ENCODE results near the gene BCL11A.
"Not testable (repeated sequence)": the region's sequence is repeated elsewhere in the genome, so short reads cannot be mapped to it uniquely, and the experiment has no call there.

The BCL11A gene

GRCh38 chr2:60433018-60433596 is 120.3 kb downstream of the BCL11A start:
- H3K9me3 ChIP-seq (ENCODE audit: low read length): no peaks in the 10 kb centered on the region
- no peaks in the 10 kb centered on the region for H3K36me3 ChIP-seq (ENCODE audit: insufficient read depth, low read length)
- no peak overlapping the region for H3K4me3 ChIP-seq (ENCODE audit: low read depth in 1 of 2, low read length in 2 of 2)
- no peaks in the 10 kb centered on the region for H3K4me1 ChIP-seq (ENCODE audit: insufficient read depth, low read length)
- H3K27me3 ChIP-seq (ENCODE audit: control insufficient read depth in 1 of 2, insufficient read depth in 2 of 2, low read length in 2 of 2): no peaks in the 10 kb centered on the region
- no peak overlapping the region for H3K9ac ChIP-seq (ENCODE audit: low read length)
- H3K27ac ChIP-seq (ENCODE audit: low read depth, low read length): no peak overlapping the region

- Histone ChIP-seq H3K36me3 (ENCODE audit: insufficient read depth, low read length) (no peaks in the 10 kb centered on the region), H3K4me1 (ENCODE audit: insufficient read depth, low read length) (no peaks in the 10 kb centered on the region), H3K27me3 (ENCODE audit: control insufficient read depth in 1 of 2, insufficient read depth in 2 of 2, low read length in 2 of 2) (no peaks in the 10 kb centered on the region), H3K27ac (ENCODE audit: low read depth, low read length) (no peak overlapping the region), H3K9ac (ENCODE audit: low read length) (no peak overlapping the region), H3K4me3 (ENCODE audit: low read depth in 1 of 2, low read length in 2 of 2) (no peak overlapping the region), H3K9me3 (ENCODE audit: low read length) (no peaks in the 10 kb centered on the region)
These were observed 121.3 kb downstream of the BCL11A start for GRCh38 chr2:60432035-60432601.

GRCh38 chr2:60429681-60430080 is 123.8 kb downstream of the BCL11A start:
- no peaks in the 10 kb centered on the region for H3K36me3 ChIP-seq (ENCODE audit: insufficient read depth, low read length)
- H3K4me1 ChIP-seq (ENCODE audit: insufficient read depth, low read length): no peaks in the 10 kb centered on the region
- H3K4me3 ChIP-seq (ENCODE audit: low read depth in 1 of 2, low read length in 2 of 2): no peak overlapping the region
- no peaks in the 10 kb centered on the region for H3K9me3 ChIP-seq (ENCODE audit: low read length)
- H3K27me3 ChIP-seq (ENCODE audit: control insufficient read depth in 1 of 2, insufficient read depth in 2 of 2, low read length in 2 of 2): no peaks in the 10 kb centered on the region
- no peak overlapping the region for H3K9ac ChIP-seq (ENCODE audit: low read length)
- no peak overlapping the region for H3K27ac ChIP-seq (ENCODE audit: low read depth, low read length)

DNA sequence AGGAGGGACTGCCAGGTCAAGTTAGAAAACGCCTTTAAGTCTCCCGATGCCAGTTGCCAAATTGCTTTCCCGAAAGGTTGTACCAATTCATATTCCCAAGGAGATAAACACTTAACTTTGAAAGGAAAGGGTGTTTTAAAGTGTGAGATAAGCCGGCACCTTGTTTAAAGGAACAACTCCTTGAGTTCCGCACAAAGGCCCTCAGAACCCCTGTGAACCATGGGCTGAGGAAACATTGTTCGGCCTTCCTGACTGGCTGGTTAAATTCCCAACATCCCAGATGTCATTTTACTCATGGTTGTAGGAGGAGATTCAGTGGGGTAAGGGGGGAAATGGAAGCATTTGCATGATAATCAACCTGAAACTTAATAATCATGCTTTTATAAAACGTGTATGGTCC is 126.6 kb downstream of the BCL11A start:
- H3K4me3 ChIP-seq (ENCODE audit: low read depth in 1 of 2, low read length in 2 of 2): no peak overlapping the region
- no peaks in the 10 kb centered on the region for H3K27me3 ChIP-seq (ENCODE audit: control insufficient read depth in 1 of 2, insufficient read depth in 2 of 2, low read length in 2 of 2)
- H3K27ac ChIP-seq (ENCODE audit: low read depth, low read length): no peak overlapping the region
- H3K36me3 ChIP-seq (ENCODE audit: insufficient read depth, low read length): no peaks in the 10 kb centered on the region
- no peak overlapping the region for H3K9ac ChIP-seq (ENCODE audit: low read length)
- H3K9me3 ChIP-seq (ENCODE audit: low read length): no peaks in the 10 kb centered on the region
- H3K4me1 ChIP-seq (ENCODE audit: insufficient read depth, low read length): no peaks in the 10 kb centered on the region

DNA sequence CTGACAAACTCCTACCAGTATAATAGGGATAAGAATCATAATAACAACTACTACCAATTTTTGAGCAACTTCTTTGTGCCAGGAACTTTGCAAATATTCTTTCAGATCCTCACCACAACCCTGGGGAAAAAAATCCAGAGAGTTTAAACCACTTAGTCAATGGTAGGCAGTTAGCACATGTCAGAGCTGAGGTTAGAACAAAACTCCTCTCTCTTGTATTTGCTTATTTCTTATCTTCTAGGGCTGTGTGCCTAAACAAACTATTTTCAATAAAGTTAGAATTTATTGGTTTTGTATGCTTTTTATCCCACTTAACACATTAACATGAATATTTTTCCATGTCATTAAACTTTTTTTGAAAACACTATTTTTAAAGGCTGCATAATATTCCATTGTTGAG is 127.1 kb downstream of the BCL11A start:
- Histone ChIP-seq H3K4me1 (ENCODE audit: insufficient read depth, low read length) (no peaks in the 10 kb centered on the region), H3K9ac (ENCODE audit: low read length) (no peak overlapping the region), H3K9me3 (ENCODE audit: low read length) (no peaks in the 10 kb centered on the region), H3K4me3 (ENCODE audit: low read depth in 1 of 2, low read length in 2 of 2) (no peak overlapping the region), H3K27me3 (ENCODE audit: control insufficient read depth in 1 of 2, insufficient read depth in 2 of 2, low read length in 2 of 2) (no peaks in the 10 kb centered on the region), H3K27ac (ENCODE audit: low read depth, low read length) (no peak overlapping the region), H3K36me3 (ENCODE audit: insufficient read depth, low read length) (no peaks in the 10 kb centered on the region)

DNA sequence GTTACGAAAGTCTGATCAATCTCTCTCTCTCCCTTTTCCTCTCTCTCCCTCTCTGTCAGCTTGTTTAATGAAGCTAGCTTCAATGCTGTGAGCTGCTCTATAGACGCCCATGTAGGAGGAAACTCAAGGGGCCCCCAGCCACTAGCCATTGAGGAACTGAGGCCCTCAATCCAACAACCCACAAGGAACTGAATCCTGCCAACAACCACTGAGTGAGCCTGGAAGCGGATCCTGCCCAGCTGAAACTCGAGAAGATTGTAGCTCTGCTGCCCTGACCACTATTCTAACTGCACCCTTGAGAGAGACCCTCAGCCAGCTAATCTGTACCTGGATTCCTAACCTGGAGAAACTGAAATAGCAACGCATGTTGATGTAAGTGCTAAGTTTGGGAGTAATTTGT is 129.2 kb downstream of the BCL11A start:
- no peak overlapping the region for H3K27ac ChIP-seq (ENCODE audit: low read depth, low read length)

DNA sequence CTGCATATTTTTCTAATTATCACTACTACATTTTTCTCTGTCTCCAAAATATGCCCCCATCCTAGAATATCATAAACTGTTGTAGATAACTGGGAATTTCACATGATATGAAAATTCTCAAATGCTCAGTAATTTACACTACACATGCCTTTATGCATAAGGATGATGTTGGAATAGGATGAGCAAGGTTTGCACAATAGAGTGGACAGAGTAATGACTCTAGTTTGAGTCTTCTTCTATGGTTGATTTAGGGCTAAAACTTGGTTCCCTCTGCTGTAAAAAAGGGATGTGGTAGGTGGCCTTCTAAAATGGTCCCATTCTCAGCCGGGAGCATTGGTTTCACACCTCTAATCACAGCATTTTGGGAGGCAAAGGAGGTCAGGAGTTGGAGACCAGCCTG is 129.9 kb downstream of the BCL11A start:
- no peaks in the 10 kb centered on the region for H3K27me3 ChIP-seq (ENCODE audit: control insufficient read depth in 1 of 2, insufficient read depth in 2 of 2, low read length in 2 of 2)
- H3K4me1 ChIP-seq (ENCODE audit: insufficient read depth, low read length): no peaks in the 10 kb centered on the region
- no peak overlapping the region for H3K9ac ChIP-seq (ENCODE audit: low read length)
- H3K27ac ChIP-seq (ENCODE audit: low read depth, low read length): no peak overlapping the region
- H3K36me3 ChIP-seq (ENCODE audit: insufficient read depth, low read length): no peaks in the 10 kb centered on the region
- no peak overlapping the region for H3K4me3 ChIP-seq (ENCODE audit: low read depth in 1 of 2, low read length in 2 of 2)
- no peaks in the 10 kb centered on the region for H3K9me3 ChIP-seq (ENCODE audit: low read length)

More for the DNA sequence above, 129.2 kb downstream of the BCL11A start:
- no peaks in the 10 kb centered on the region for H3K36me3 ChIP-seq (ENCODE audit: insufficient read depth, low read length)
- H3K4me1 ChIP-seq (ENCODE audit: insufficient read depth, low read length): no peaks in the 10 kb centered on the region
- H3K9me3 ChIP-seq (ENCODE audit: low read length): no peaks in the 10 kb centered on the region
- H3K9ac ChIP-seq (ENCODE audit: low read length): no peak overlapping the region
- H3K27me3 ChIP-seq (ENCODE audit: control insufficient read depth in 1 of 2, insufficient read depth in 2 of 2, low read length in 2 of 2): no peaks in the 10 kb centered on the region
- no peak overlapping the region for H3K4me3 ChIP-seq (ENCODE audit: low read depth in 1 of 2, low read length in 2 of 2)

DNA sequence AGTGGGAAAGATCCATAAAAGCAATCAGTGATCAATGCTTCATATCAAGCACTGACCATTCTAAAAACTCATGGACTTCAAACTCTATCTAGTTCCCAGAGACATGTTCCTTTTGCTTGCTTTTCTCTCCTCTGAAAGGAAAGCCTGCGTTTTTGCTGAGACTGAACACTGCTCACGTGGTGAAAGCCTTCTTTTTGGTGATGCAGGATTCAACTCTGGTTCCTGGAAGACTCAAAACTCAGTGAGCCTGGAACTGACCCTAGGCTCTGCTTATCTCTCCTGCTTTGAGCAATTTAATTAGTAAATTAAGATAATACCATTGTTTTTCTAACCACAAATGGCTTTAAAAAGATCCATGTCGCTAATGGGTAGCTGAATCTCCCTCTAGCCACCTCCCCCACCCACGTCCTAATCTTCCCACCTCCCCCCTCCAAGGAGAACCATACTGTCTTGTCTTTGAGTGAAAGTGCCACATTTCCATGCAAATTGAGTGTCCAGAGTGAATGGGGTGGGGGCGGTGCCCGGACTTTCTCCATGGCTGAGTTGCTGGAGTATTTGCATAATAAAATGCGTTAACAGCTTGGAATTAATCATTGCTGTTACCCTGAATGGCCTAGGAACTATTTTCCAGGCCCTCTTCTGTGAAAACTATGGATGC is 130.5 kb downstream of the BCL11A start:
- Histone ChIP-seq H3K4me3 (ENCODE audit: low read depth in 1 of 2, low read length in 2 of 2) (no peak overlapping the region), H3K9me3 (ENCODE audit: low read length) (no peaks in the 10 kb centered on the region), H3K36me3 (ENCODE audit: insufficient read depth, low read length) (no peaks in the 10 kb centered on the region), H3K27ac (ENCODE audit: low read depth, low read length) (no peak overlapping the region), H3K4me1 (ENCODE audit: insufficient read depth, low read length) (no peaks in the 10 kb centered on the region), H3K9ac (ENCODE audit: low read length) (no peak overlapping the region), H3K27me3 (ENCODE audit: control insufficient read depth in 1 of 2, insufficient read depth in 2 of 2, low read length in 2 of 2) (no peaks in the 10 kb centered on the region)

- not testable (repeated sequence) for H3K4me1 ChIP-seq (ENCODE audit: insufficient read depth, low read length); H3K4me3 ChIP-seq (ENCODE audit: low read depth in 1 of 2, low read length in 2 of 2); H3K9me3 ChIP-seq (ENCODE audit: low read length); H3K27me3 ChIP-seq (ENCODE audit: control insufficient read depth in 1 of 2, insufficient read depth in 2 of 2, low read length in 2 of 2); H3K27ac ChIP-seq (ENCODE audit: low read depth, low read length); H3K9ac ChIP-seq (ENCODE audit: low read length); H3K36me3 ChIP-seq (ENCODE audit: insufficient read depth, low read length)
These were observed 136.2 kb downstream of the BCL11A start for GRCh38 chr2:60417210-60417609.

DNA sequence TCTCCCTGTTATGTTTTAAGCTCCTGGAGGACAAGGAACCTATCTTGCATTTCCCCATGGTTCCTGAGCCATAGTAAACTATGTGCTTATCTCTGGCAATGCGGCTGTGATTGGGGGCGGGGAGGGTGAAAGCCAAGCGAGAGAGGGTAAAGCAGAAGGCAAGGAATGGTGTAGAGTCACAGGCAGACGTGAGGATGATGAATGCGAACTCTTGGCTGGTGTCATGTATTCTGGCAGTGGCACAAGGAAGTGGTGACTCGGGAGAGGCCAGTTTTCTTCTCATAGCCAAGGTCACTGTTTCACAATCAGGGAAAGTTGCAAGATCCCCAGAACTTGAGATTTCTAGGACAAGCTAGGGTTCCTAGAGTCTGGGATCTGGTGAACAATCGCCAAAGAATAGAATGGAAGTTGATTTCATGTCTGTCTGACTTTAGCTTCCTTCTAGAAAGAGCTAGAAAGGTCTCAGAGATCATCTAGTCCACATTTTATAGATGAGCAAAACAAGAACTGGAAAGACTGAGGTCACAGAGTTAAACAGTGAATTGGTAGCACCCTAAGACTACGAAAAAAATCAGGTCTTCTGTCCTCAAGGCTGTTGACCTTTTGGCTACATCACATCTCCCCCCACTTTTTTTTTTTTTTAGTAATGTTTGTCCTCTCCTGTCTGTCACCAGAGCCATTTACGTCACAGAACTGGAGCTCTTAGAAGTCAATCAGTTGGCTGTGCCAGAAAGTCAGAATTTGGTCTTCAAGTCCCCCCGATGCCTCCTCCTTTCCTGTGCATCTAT is 137.0 kb downstream of the BCL11A start:
- no peaks in the 10 kb centered on the region for H3K4me1 ChIP-seq (ENCODE audit: insufficient read depth, low read length)
- H3K27me3 ChIP-seq (ENCODE audit: control insufficient read depth in 1 of 2, insufficient read depth in 2 of 2, low read length in 2 of 2): no peaks in the 10 kb centered on the region
- no peak overlapping the region for H3K27ac ChIP-seq (ENCODE audit: low read depth, low read length)
- H3K4me3 ChIP-seq (ENCODE audit: low read depth in 1 of 2, low read length in 2 of 2): no peak overlapping the region
- no peaks in the 10 kb centered on the region for H3K9me3 ChIP-seq (ENCODE audit: low read length)
- no peaks in the 10 kb centered on the region for H3K36me3 ChIP-seq (ENCODE audit: insufficient read depth, low read length)
- no peak overlapping the region for H3K9ac ChIP-seq (ENCODE audit: low read length)

DNA sequence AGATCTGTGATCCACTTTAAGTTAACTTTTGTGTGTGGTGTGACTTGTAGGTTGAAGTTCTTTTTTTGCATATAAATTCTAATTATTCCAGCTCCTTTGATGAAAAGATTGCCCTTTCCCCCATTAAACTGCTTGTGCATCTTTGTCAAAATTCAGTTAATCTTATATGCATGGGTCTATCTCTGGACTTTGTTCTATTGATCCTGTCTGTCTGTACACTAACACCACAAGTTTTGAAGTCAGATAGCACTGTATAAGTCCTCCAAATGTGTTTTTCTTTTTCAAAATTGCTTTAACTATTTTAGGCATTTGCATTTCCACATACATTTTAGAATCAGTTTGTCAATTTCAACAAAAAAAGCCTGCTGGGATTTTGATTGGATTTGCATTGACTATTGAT is 137.6 kb downstream of the BCL11A start:
- Histone ChIP-seq H3K27me3 (ENCODE audit: control insufficient read depth in 1 of 2, insufficient read depth in 2 of 2, low read length in 2 of 2) (no peaks in the 10 kb centered on the region), H3K36me3 (ENCODE audit: insufficient read depth, low read length) (no peaks in the 10 kb centered on the region), H3K9me3 (ENCODE audit: low read length) (no peaks in the 10 kb centered on the region), H3K27ac (ENCODE audit: low read depth, low read length) (no peak overlapping the region), H3K4me1 (ENCODE audit: insufficient read depth, low read length) (no peaks in the 10 kb centered on the region), H3K9ac (ENCODE audit: low read length) (no peak overlapping the region), H3K4me3 (ENCODE audit: low read depth in 1 of 2, low read length in 2 of 2) (no peak overlapping the region)

Measured in muscle layer of colon (tissue), 2 donors.